Nephron (organoid): Measurements from ENCODE around the gene CMTM8.

Experiments used
- H3K27ac Mint-ChIP-seq, 3 experiments: 2 replicates each; pipeline ENCODE4 v1.8.0; 2020; ENCODE audit warnings: mixed read lengths in 3 of 3, mild to moderate bottlenecking in 2 of 3, moderate library complexity in 1 of 3
- H3K27me3 Mint-ChIP-seq: 2 replicates; pipeline ENCODE4 v1.8.0; 2021; ENCODE audit warnings: low read depth, mild to moderate bottlenecking, moderate library complexity, mixed read lengths
- H3K36me3 Mint-ChIP-seq: 2 replicates; pipeline ENCODE4 v1.8.0; 2020; ENCODE audit warnings: low read depth, mixed read lengths
- H3K4me1 Mint-ChIP-seq: 2 replicates; pipeline ENCODE4 v1.8.0; 2020; ENCODE audit warnings: mixed read lengths
- H3K4me3 Mint-ChIP-seq, 3 experiments: 2 replicates each; pipeline ENCODE4 v1.8.0; 2020; ENCODE audit warnings: mild to moderate bottlenecking in 3 of 3, mixed read lengths in 3 of 3, moderate library complexity in 2 of 3
- H3K9me3 Mint-ChIP-seq: 2 replicates; pipeline ENCODE4 v1.8.0; 2020; ENCODE audit warnings: mixed read lengths
- TF ChIP-seq, protein P1 (sequence below), 3 experiments: fragments of 200-600 bp; sonication (generic); IDR thresholded peaks; one replicate each; pipeline ENCODE4 v1.5.0; 2021; ENCODE audit warnings: antibody characterized with exemption in 3 of 3; ENCODE audit not compliant: unreplicated experiment in 3 of 3

Gene CMTM8

DNA sequence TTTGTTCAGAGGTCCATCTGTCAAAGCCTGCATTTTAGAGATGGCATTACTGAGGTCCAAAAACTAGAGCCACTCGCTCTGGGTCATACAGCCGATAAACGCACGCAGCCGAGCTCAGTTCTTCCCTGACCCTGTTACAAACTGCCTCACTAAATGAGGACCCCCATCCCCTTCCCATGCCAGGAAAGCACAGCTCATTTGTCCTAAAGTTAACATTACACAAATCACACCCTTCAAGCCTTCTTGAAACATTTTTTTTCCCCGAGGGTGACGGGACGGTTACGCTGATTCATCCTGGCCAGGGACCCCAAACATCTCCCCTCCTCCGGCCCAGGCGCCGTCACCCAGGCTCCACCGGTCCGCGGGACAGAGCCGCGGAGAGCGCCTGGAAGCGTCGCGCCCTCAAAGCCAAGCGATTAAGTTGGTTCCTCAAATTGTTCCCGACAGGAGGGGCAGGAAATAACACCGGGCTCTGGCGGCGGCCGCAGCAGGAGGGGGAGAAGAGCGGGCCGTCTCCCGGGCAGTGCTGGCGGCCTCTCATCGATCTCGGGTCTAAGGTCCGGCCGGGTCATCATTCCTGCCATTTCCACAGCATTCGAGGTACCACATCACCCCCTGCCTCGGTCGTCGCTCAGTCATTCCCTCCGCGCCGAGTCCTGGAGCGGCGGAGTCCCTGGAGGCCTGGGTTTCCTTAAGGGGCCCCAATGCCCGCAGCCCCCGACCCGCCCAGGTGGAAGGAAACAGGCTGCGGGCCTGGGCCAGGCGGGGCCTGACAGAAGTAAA, 619 bp upstream of the CMTM8 start:
- H3K4me3 Mint-ChIP-seq = peak overlapping the region; percentile 76 to 87 (median 83)
- H3K27me3 Mint-ChIP-seq = peaks cover 55% of the 10 kb centered on the region
- H3K9me3 Mint-ChIP-seq = peaks cover 13% of the 10 kb centered on the region
- H3K27ac Mint-ChIP-seq = no peak overlapping the region
- H3K36me3 Mint-ChIP-seq = no peaks in the 10 kb centered on the region
- TF ChIP-seq, protein P1, sequence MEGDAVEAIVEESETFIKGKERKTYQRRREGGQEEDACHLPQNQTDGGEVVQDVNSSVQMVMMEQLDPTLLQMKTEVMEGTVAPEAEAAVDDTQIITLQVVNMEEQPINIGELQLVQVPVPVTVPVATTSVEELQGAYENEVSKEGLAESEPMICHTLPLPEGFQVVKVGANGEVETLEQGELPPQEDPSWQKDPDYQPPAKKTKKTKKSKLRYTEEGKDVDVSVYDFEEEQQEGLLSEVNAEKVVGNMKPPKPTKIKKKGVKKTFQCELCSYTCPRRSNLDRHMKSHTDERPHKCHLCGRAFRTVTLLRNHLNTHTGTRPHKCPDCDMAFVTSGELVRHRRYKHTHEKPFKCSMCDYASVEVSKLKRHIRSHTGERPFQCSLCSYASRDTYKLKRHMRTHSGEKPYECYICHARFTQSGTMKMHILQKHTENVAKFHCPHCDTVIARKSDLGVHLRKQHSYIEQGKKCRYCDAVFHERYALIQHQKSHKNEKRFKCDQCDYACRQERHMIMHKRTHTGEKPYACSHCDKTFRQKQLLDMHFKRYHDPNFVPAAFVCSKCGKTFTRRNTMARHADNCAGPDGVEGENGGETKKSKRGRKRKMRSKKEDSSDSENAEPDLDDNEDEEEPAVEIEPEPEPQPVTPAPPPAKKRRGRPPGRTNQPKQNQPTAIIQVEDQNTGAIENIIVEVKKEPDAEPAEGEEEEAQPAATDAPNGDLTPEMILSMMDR (IDR thresholded peaks at IDR 0.05; ENCODE audit: unreplicated experiment in 3 of 3) = no peak
- H3K4me1 Mint-ChIP-seq = peaks cover 8% of the 10 kb centered on the region

DNA sequence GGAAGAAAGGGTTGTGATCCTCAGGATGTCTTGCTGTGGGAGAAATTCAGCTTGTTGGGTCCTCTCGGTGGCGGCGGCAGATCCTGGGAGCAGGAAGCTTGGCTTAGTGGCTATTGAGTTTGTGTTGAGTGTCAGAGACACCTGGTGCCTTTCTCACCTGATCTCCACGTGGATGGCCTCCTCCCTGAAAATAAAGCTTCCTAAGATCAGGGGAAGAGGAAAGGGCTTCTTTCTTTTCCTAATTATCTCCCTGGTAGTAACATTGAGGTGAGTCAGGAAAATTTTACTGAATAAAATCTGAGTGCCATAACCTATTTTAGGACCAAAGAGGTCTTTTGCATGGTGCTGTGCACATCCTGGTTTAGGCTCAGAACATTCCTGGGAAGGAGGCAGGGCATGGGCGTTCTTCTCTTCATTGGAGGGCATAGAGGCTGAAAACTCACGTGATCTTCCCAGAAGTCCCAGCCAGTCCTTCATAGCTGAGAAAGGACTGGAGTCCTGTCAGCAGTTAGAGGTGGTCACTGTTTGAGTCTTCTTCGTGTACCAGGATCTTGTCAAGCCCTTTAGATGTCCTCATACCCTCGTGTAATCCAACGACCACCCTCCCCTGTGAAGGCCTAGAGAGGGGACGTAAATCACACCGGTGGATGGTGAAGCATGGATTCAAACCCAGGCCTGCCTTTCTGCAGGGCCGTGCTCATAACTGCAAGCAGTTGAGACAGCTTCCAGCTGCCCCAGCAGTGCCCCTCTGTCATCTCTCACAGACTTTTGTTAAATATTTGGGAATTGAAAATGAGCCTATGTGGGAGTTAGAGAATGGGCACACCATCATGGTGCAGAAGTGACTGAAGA, 1.1 kb downstream of the CMTM8 start:
- H3K9me3 Mint-ChIP-seq = peaks cover 13% of the 10 kb centered on the region
- TF ChIP-seq, protein P1 (IDR thresholded peaks at IDR 0.05; ENCODE audit: unreplicated experiment in 3 of 3) = no peak
- H3K36me3 Mint-ChIP-seq = no peaks in the 10 kb centered on the region
- peak overlapping the region; percentile 87 to 92 (median 87) for H3K4me3 Mint-ChIP-seq
- H3K27me3 Mint-ChIP-seq = peaks cover 61% of the 10 kb centered on the region
- H3K27ac Mint-ChIP-seq = peak overlapping the region in 1 of 3 experiments; percentile 55
- peaks cover 8% of the 10 kb centered on the region for H3K4me1 Mint-ChIP-seq

DNA sequence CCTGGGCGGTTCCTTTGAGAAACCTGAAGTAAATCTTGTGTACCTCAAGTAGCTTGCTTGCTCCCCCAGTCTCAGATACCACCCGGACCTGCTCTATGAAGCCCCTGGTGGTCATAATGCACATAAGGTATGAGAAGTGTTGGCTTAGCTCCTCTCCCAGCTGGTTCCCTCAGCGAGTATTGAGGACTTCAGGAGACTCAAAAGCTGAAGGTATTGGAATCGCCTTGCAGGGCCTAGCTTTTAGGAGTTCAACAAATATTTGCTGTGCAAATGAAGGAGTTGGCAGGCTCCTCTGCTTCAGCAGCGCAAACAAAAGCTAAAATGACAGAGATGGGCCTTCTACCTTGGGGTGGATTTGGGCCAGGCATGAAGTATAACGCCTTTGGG, 1.7 kb downstream of the CMTM8 start:
- peaks cover 13% of the 10 kb centered on the region for H3K9me3 Mint-ChIP-seq
- no peak overlapping the region for H3K27ac Mint-ChIP-seq
- peaks cover 57% of the 10 kb centered on the region for H3K27me3 Mint-ChIP-seq
- H3K4me1 Mint-ChIP-seq = peaks cover 8% of the 10 kb centered on the region
- peak overlapping the region; percentile 87 to 92 (median 87) for H3K4me3 Mint-ChIP-seq
- TF ChIP-seq, protein P1 (IDR thresholded peaks at IDR 0.05; ENCODE audit: unreplicated experiment in 3 of 3) = peak; percentile 35 to 49 (median 42)
- no peaks in the 10 kb centered on the region for H3K36me3 Mint-ChIP-seq

DNA sequence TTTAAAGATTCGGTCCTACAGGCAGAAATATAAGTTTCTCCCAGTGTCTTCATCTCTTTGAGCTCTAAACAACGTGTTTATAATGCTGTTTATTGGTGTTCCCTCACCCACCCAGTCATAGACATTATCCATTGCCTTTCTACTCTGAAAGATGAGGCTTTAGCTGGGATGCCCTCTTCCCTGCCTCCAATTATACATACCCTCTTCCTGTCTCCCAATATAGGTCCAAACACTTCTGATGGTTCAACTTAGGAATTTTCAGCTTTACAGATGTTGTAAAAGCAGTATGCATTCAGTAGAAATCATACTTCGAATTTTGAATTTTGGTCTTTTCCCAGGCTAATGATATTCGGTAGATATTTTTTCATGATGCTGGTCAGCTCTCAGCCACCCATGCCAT, 2.6 kb downstream of the CMTM8 start:
- no peaks in the 10 kb centered on the region for H3K36me3 Mint-ChIP-seq

DNA sequence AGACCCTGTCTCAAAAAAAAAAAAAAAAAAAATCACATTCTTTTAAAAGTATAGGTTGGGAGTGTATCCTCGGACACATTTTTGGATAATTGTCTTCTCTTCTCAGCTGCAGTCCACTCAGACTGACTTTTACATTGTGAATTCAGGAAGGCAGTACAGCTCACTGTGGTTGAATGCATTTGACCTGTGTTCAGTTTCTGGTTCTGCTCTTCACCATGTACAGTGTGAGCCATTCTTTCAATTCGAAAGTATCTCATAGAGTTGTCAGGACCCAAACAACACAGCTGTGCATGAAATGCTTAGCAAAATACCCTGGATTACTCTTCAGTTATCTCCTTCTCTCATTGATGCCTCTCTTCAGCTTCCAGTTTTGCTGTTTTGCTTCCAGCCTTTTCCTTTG, 5.0 kb downstream of the CMTM8 start:
- H3K4me1 Mint-ChIP-seq = peaks cover 8% of the 10 kb centered on the region
- TF ChIP-seq, protein P1 (IDR thresholded peaks at IDR 0.05; ENCODE audit: unreplicated experiment in 3 of 3) = no peak
- no peak overlapping the region for H3K27ac Mint-ChIP-seq
- H3K36me3 Mint-ChIP-seq = no peaks in the 10 kb centered on the region
- no peaks in the 10 kb centered on the region for H3K9me3 Mint-ChIP-seq
- no peak overlapping the region for H3K4me3 Mint-ChIP-seq
- H3K27me3 Mint-ChIP-seq = peaks cover 29% of the 10 kb centered on the region

More for the DNA sequence above, 2.6 kb downstream of the CMTM8 start:
- Mint-ChIP-seq H3K27me3 (peaks cover 49% of the 10 kb centered on the region), H3K27ac (no peak overlapping the region), H3K4me3 (peak overlapping the region in 2 of 3 experiments; percentile 24 to 73), H3K9me3 (peaks cover 9% of the 10 kb centered on the region), H3K4me1 (peaks cover 8% of the 10 kb centered on the region)
- TF ChIP-seq, protein P1 (IDR thresholded peaks at IDR 0.05; ENCODE audit: unreplicated experiment in 3 of 3) = no peak
